ENCODE data around the gene ZNG1F.
"Not testable (repeated sequence)": the region's sequence is repeated elsewhere in the genome, so short reads cannot be mapped to it uniquely, and the experiment has no call there.

ZNG1F gene

DNA sequence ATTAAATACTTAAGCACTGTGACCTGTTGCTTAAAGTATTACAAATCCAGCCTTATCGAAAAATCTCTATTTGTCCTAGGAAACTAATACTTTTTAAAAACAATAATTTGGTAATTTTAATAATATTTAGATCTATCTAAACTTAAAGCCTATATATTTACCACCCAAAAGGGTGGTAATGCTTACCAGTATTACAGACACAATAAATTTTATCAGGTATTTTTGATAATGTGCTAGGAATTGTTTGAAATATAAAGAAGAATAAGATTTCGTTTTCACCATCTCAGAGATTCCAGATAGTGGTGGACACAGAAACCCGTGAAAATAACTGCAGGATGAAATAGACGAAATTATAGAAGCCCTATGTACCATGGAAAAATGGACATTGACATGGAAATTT, 68.4 kb downstream of the ZNG1F start:
- DNase-seq, result not testable (repeated sequence)

DNA sequence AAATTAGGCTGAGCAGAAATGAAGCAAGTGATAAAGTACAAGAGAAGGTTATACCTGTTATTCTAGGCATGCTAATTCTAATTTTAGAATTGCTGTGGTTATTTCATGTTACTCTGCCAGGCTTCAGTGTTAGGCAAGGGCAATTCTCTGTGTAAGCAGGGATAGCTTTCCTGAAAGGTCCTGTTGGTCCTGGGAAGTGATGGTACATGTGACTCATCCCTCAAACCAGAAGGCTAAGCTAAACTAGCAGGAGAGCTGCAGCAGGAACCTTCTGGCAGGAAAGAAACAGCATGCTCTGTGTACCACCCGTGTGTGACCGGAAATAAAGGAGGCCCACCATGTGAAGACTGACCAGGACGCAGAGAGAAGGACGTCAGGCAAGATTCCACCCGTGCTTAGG, 69.4 kb downstream of the ZNG1F start:
- not testable (repeated sequence) for DNase-seq

DNA sequence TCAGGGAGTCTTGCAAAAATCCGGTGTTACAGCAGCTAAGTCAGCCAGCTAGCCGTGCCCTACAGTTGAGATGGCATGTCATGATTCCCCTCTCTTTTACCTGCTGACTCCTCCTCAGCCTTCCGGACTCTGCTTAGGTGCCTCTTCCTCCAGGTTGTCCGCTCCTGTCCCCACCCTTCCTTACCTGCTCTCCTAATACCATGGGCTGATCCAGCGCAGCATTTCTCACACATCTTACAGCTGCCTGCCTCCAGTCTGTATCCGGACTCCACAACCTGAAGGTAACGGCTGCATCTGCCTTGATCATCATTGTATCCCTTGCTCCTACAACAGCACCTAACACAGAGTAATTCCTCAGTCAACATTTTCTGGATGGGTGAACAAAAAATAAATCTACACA, 69.8 kb downstream of the ZNG1F start:
- not testable (repeated sequence) for DNase-seq

- DNase-seq, result not testable (repeated sequence)
These were observed 75.8 kb downstream of the ZNG1F start for GRCh38 chr9:41113348-41113747.

GRCh38 chr9:41111414-41111813, 77.7 kb downstream of the ZNG1F start:
- not testable (repeated sequence) for DNase-seq

GRCh38 chr9:41110913-41111312, 78.2 kb downstream of the ZNG1F start:
- not testable (repeated sequence) for DNase-seq

DNA sequence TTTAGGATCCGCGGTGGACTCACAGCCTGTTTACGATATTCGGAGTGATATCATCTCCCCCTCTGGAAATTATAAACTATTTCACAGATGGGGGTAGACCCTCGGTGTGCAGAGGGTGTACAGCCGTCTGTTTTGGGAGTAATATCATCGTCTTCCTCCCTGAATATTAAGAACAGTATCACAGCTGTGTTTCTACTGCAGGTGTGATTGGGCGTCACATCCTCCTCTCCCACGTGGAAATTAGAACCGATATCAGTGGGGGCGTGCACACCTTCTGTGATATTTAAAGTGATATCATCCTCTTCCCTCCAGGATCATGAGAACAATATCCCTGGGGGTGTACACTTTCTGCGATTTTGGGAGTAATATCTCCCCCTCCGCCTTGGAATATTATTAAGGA, 79.9 kb downstream of the ZNG1F start:
- peak in 1 of 2 experiments; percentile 27 for DNase-seq

- not testable (repeated sequence) for DNase-seq
These were observed 80.3 kb downstream of the ZNG1F start for GRCh38 chr9:41108816-41109215.

- not testable (repeated sequence) for DNase-seq
These were observed 82.5 kb downstream of the ZNG1F start for GRCh38 chr9:41106472-41107116.

DNA sequence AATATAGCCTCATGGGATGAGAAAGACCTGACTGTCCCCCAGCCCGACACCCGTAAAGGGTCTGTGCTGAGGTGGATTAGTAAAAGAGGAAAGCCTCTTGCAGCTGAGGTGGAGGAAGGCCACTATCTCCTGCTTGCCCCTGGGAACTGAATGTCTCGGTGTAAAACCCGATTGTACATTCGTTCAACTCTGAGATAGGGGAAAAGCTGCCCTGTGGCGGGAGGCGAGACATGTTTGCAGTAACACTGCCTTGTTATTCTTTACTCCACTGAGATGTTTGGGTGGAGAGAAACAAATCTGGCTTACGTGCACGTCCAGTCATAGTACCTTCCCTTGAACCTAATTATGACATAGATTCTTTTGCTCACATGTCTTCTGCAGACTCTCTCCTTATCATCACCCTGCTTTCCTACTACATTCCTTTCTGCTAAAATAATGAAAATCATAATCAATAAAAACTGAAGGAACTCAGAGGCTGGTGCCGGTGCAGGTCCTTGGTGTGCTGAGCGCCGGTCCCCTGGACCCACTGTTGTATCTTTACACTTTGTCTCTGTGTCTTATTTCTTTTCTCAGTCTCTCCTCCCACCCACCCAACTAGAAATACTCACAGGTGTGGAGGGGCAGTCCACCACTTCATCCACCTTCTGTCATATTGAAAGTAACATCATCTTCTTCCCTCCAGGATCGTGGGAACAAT, 83.4 kb downstream of the ZNG1F start:
- not testable (repeated sequence) for DNase-seq

DNA sequence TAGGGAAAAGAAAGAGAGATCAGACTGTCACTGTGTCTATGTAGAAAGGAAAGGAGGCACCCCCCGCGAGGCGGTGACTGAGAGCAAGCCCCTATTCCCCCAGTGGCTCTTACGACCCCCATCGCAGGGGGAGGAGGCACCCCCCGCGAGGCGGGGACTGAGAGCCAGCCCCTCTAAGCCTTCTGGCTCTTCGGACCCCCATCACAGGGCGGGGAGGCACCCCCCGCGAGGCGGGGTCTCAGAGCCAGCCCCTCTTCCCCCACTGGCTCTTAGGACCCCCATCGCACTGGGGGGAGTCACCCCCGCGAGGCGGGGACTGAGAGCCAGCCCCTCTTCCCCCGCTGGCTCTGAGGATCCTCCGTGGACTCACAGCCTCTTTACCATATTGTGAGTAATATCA, 84.6 kb downstream of the ZNG1F start:
- not testable (repeated sequence) for DNase-seq

- not testable (repeated sequence) for DNase-seq
These were observed 88.6 kb downstream of the ZNG1F start for GRCh38 chr9:41100508-41100907.

DNA sequence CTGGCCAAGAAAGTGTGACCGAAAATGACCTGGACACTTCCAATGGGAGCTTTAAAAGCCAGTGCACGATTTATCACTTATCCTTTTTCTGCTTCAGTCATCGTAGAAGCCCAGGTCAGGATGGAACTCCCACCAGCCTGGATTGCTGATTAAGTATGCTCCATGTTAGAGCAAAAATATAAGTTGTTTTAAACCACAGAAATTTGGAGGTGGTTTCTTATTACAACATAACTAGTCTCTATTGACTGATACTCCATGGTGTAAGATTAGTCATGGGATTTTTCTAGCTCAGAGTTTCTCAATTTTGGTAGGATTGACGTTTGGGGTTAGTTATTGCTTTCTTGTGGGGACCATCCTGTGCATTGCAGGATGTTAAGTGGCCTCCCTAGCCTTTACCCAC, 90.4 kb downstream of the ZNG1F start:
- not testable (repeated sequence) for DNase-seq

DNA sequence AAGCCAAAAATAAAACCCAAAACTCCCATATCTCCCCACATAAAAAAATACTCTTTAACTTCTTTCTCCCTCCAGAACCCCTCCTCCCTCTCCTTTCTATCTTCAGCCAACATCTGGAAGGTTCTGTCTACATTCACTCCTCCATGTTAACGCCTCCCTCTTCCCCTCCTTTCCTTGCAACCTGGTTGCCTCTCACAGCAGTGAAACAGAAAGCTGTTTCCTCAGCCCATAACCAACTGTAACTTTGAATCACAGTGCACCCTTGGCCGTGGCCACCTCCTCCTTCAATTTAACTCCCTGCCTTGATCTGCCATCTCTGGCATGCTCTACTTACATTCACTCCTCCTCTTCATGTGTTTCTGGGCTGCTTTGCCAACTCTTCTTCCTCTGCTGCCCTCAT, 94.1 kb downstream of the ZNG1F start:
- DNase-seq, result not testable (repeated sequence)

GRCh38 chr9:41094010-41094773, 94.9 kb downstream of the ZNG1F start:
- not testable (repeated sequence) for DNase-seq

- DNase-seq, result not testable (repeated sequence)
These were observed 98.2 kb downstream of the ZNG1F start for GRCh38 chr9:41090922-41091321.

DNA sequence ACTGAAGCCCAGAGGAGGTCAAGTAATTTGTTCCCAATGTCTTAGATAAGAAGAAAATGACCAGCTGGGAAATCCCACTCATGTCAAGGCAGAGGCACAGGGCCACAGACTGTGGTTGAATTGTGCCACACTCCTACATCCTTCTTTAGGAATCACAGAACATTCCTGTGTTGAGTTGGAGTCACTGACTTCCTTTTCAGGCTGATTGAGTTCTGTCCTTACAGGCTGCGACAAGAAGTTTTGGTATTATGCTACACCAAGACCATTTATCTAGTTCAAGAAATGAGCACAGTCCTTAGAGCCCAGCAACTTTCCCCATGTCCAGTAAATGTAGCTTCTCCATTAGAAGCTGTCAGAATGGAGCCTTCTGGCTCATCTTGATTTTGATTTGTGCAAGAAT, 98.7 kb downstream of the ZNG1F start:
- not testable (repeated sequence) for DNase-seq

DNA sequence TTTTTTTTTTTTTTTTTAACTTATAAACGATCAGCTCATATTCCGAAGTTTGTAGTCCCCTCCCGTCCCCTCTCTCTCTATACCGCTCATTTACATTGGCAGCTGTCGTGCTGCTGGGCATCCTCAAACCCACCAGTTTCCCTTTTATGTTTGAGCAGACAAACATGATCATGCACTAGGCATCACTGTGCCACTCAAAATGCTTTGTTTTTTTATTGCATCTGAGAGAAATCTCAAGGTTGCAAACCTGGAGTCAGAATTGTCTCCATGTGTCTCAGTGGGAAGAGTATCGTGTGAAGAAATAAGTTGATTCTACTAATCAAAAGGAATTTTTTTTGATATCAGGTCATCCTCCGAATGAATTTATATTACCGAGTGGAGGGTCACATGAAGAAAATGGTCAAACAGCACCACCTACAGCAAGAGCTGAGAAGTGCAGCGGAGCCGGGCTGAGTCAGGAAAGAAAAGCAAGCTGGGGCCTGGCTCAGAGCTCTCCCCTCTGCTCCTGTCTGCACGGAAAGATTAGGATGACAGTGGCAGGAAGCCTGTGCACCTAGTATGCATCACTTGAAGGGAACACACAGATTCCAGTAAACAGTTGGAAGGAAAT, 100.6 kb downstream of the ZNG1F start:
- not testable (repeated sequence) for DNase-seq

DNA sequence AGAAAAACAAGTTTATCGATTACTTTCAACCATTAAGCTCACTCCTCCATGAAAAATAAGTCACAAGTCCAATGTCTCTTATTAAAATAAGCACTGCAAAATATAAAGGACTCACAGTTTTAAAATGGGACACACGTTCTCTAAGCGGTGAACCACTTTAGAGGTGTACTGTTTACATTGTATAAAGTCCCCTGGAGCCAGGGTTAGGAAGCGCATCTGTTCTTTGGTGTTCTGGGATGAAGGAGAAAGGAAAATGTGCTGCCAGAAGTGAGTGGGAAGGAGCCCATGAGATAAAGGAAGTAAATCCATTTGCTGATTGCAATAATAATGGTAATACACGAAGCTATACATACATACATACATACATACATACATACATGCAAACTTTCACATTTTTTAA, 101.2 kb downstream of the ZNG1F start:
- not testable (repeated sequence) for DNase-seq

GRCh38 chr9:41087157-41087780, 101.8 kb downstream of the ZNG1F start:
- not testable (repeated sequence) for DNase-seq

- DNase-seq, result not testable (repeated sequence)
These were observed 102.4 kb downstream of the ZNG1F start for GRCh38 chr9:41086685-41087084.

DNA sequence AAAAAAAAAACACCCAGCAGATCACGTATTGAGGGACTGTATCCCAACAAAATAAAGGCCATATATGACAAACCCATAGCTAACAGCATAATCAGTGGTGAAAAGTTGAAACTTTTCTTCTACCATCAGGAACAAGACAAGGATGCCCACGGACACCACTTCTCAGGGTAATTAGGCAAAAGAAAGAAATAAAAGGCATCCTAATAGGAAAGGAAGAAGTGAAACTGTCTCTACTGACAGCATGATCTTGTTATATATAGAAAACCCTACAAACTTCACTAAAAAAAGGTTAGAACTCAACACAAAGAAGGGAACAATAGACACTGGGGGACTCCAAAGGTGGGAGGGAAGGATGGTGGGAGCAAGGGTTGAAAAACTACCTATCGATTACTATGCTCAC, 102.9 kb downstream of the ZNG1F start:
- not testable (repeated sequence) for DNase-seq

GRCh38 chr9:41082358-41082757, 106.8 kb downstream of the ZNG1F start:
- DNase-seq, result not testable (repeated sequence)
